Measurements from ENCODE around the gene RFTN1.

DNA sequence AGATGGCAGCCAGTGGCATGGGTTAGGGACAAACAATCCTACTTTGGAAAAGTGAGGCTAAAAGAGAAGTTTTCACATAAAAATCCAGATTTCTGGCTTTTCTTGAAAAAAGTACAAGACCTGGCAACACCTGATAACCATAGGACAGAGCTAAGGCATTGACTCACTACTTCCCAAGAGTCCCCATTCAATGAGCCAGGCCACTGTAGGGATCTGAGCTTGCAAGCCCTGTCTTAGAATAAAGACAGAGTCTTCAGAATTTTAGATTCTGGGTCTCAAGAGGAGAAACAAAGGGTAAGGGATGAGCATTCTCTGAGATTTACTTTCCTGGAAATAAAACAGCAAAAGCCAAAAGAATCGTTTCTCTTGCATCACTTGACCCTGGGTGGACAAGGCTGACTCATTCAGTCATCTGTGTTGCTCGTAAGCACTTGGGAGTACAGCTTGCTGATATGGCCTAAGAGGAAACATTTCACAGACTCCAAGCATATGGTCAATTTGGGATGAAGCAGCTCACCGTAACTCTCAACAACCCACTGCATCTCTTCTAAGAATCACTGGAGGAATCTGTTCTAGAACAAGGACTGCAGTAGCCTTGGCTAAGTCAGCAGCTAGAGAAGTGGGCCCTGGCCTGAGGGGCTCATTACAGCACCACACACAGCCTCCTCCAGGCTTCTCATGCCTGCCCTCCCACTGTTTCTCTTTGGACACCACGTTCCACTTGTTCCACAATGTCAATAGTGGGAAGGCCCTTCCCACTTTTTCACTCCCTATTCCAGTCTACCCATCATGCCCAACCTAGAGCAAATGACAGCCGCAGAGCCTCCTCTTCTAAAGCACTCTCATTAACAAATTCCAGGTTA, 86.2 kb downstream of the RFTN1 start:
- no peak for TF ChIP-seq ZNF565 (CRISPR knock-in tag; conservative IDR thresholded peaks at IDR 0.05; ENCODE audit: low read depth)
- TF ChIP-seq ISL1 (CRISPR knock-in tag; IDR thresholded peaks at IDR 0.05) = peak; percentile 29
- TF ChIP-seq, protein P1, sequence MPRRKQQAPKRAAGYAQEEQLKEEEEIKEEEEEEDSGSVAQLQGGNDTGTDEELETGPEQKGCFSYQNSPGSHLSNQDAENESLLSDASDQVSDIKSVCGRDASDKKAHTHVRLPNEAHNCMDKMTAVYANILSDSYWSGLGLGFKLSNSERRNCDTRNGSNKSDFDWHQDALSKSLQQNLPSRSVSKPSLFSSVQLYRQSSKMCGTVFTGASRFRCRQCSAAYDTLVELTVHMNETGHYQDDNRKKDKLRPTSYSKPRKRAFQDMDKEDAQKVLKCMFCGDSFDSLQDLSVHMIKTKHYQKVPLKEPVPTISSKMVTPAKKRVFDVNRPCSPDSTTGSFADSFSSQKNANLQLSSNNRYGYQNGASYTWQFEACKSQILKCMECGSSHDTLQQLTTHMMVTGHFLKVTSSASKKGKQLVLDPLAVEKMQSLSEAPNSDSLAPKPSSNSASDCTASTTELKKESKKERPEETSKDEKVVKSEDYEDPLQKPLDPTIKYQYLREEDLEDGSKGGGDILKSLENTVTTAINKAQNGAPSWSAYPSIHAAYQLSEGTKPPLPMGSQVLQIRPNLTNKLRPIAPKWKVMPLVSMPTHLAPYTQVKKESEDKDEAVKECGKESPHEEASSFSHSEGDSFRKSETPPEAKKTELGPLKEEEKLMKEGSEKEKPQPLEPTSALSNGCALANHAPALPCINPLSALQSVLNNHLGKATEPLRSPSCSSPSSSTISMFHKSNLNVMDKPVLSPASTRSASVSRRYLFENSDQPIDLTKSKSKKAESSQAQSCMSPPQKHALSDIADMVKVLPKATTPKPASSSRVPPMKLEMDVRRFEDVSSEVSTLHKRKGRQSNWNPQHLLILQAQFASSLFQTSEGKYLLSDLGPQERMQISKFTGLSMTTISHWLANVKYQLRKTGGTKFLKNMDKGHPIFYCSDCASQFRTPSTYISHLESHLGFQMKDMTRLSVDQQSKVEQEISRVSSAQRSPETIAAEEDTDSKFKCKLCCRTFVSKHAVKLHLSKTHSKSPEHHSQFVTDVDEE (CRISPR knock-in tag; IDR thresholded peaks at IDR 0.05) = no peak
- TF ChIP-seq ZNF70 (CRISPR knock-in tag; IDR thresholded peaks at IDR 0.05) = no peak
